IMR-90 (cell line): Measurements from ENCODE around the gene CEACAM1. TPM values are rescaled to one million over a fixed set of nuclear protein-coding genes. Genes with fewer than 3 reads are reported as not detected.

Experiments used
- ATAC-seq: fragments of 200-7000 bp; cut with Tn5 transposase; 2 replicates; pipeline ENCODE4 v1.9.1; 2020; ENCODE audit warnings: low read depth, mild to moderate bottlenecking, moderate library complexity
- BruUV-seq: library from RNA; stranded (reverse); fragments of 400-500 nt; replicated peaks from 2 replicates; lab custom pipeline; 2021; lab: Mats Ljungman, UMichigan
- CTCF ChIA-PET: fragments of 300-600 bp; formaldehyde crosslinking; extraction: SDS; loops from one replicate; lab custom pipeline; 2021; ENCODE audit warnings: antibody characterized with exemption; lab: Yijun Ruan, JAX
- POLR2A ChIA-PET: fragments of 300-600 bp; sonication (Branson Sonifier 250); formaldehyde crosslinking; loops from one replicate; lab custom pipeline; 2022; ENCODE audit warnings: antibody characterized with exemption; ENCODE audit not compliant: unreplicated experiment; lab: Charles Lee
- DNase-seq: peaks from one replicate; pipeline ENCODE4 v3.0.0; 2013
- H2AFZ ChIP-seq: replicated peaks from 2 replicates; pipeline ENCODE3; 2013; ENCODE audit warnings: low read length, mild to moderate bottlenecking; ENCODE audit not compliant: poor library complexity
- H2AK5ac ChIP-seq: 2 replicates; pipeline ENCODE4 v1.6.1; 2013; ENCODE audit warnings: low read depth, low read length, inconsistent platforms
- H2AK9ac ChIP-seq: replicated peaks from 2 replicates; pipeline ENCODE3; 2013; ENCODE audit warnings: mild to moderate bottlenecking, low read depth, low read length, moderate library complexity; ENCODE audit not compliant: poor library complexity
- H2BK120ac ChIP-seq: 2 replicates; pipeline ENCODE4 v1.6.1; 2013; ENCODE audit warnings: low read depth, low read length, inconsistent platforms
- H2BK15ac ChIP-seq: 3 replicates; pipeline ENCODE4 v1.6.1; 2013; ENCODE audit warnings: low read depth, low read length, inconsistent platforms
- H2BK20ac ChIP-seq: 2 replicates; pipeline ENCODE4 v1.6.1; 2013; ENCODE audit warnings: low read depth, mild to moderate bottlenecking, inconsistent platforms, low read length, moderate library complexity
- H2BK5ac ChIP-seq: 2 replicates; pipeline ENCODE4 v1.6.1; 2013; ENCODE audit warnings: mild to moderate bottlenecking, low read depth, low read length, inconsistent platforms; ENCODE audit not compliant: poor library complexity, severe bottlenecking
- H3K14ac ChIP-seq: replicated peaks from 2 replicates; pipeline ENCODE4 v1.6.1; 2013; ENCODE audit warnings: low read depth, low read length, inconsistent platforms
- H3K18ac ChIP-seq: 2 replicates; pipeline ENCODE4 v1.6.1; 2013; ENCODE audit warnings: low read depth, low read length, control low read depth
- H3K23ac ChIP-seq: 2 replicates; pipeline ENCODE4 v1.6.1; 2013; ENCODE audit warnings: low read depth, low read length, inconsistent platforms
- H3K27ac ChIP-seq: 2 replicates; pipeline ENCODE4 v1.5.1; 2013; ENCODE audit warnings: mild to moderate bottlenecking, control low read depth, low read length; ENCODE audit not compliant: insufficient read depth
- H3K27me3 ChIP-seq: 2 replicates; pipeline ENCODE4 v1.6.1; 2013; ENCODE audit warnings: low read length; ENCODE audit not compliant: control insufficient read depth, insufficient read depth
- H3K36me3 ChIP-seq: 2 replicates; pipeline ENCODE4 v1.6.1; 2013; ENCODE audit warnings: low read length, mixed read lengths; ENCODE audit not compliant: control insufficient read depth, insufficient read depth
- H3K4ac ChIP-seq: 2 replicates; pipeline ENCODE4 v1.6.1; 2013; ENCODE audit warnings: low read depth, low read length, inconsistent platforms
- H3K4me1 ChIP-seq: 2 replicates; pipeline ENCODE4 v1.6.1; 2013; ENCODE audit warnings: low read length, mixed read lengths; ENCODE audit not compliant: control insufficient read depth, insufficient read depth
- H3K4me2 ChIP-seq: 2 replicates; pipeline ENCODE4 v1.6.1; 2013; ENCODE audit warnings: low read depth, mild to moderate bottlenecking, control low read depth, low read length, moderate library complexity
- H3K4me3 ChIP-seq: 2 replicates; pipeline ENCODE4 v1.5.1; 2013; ENCODE audit warnings: low read depth, mild to moderate bottlenecking, control low read depth, low read length, moderate library complexity; ENCODE audit not compliant: insufficient read depth
- H3K56ac ChIP-seq: 2 replicates; pipeline ENCODE4 v1.6.1; 2013; ENCODE audit warnings: low read length, inconsistent platforms; ENCODE audit not compliant: insufficient read depth; ENCODE audit errors: extremely low read depth
- H3K79me1 ChIP-seq, 2 experiments: 2 replicates each; pipeline ENCODE4 v1.6.1; 2013; ENCODE audit warnings: low read length in 2 of 2, inconsistent platforms in 1 of 2, low read depth in 1 of 2
- H3K9ac ChIP-seq: 2 replicates; pipeline ENCODE4 v1.6.1; 2013; ENCODE audit warnings: low read depth, low read length, control low read depth
- H3K9me1 ChIP-seq: 2 replicates; pipeline ENCODE4 v1.6.1; 2013; ENCODE audit warnings: low read length, inconsistent platforms; ENCODE audit not compliant: insufficient read depth
- H3K9me3 ChIP-seq: 2 replicates; pipeline ENCODE4 v1.6.1; 2013; ENCODE audit warnings: low read length; ENCODE audit not compliant: control insufficient read depth, insufficient read depth
- H4K20me1 ChIP-seq: 2 replicates; pipeline ENCODE4 v1.6.1; 2013; ENCODE audit warnings: low read length, inconsistent platforms; ENCODE audit not compliant: insufficient read depth
- H4K5ac ChIP-seq: 2 replicates; pipeline ENCODE4 v1.6.1; 2013; ENCODE audit warnings: mild to moderate bottlenecking, low read depth, low read length, control low read depth
- H4K8ac ChIP-seq, 2 experiments: 2 replicates each; pipeline ENCODE4 v1.6.1; 2013; ENCODE audit warnings: low read depth in 2 of 2, low read length in 2 of 2, control low read depth in 1 of 2, inconsistent platforms in 1 of 2
- H4K91ac ChIP-seq: 2 replicates; pipeline ENCODE4 v1.6.1; 2013; ENCODE audit warnings: low read depth, low read length, inconsistent platforms; ENCODE audit not compliant: insufficient read depth
- BHLHE40 ChIP-seq: fragments of 150-350 bp; IDR thresholded peaks from 2 replicates; pipeline ENCODE4 v1.6.1; 2016; ENCODE audit warnings: mild to moderate bottlenecking, low read depth, low read length
- CHD1 ChIP-seq: IDR thresholded peaks from 2 replicates; pipeline ENCODE4 v1.6.1; 2012; ENCODE audit warnings: low read depth, low read length, improper control_type of control experiment
- CTCF ChIP-seq: conservative IDR thresholded peaks from 2 replicates; pipeline ENCODE4 v1.5.1; 2012; ENCODE audit warnings: mild to moderate bottlenecking, low read depth, low read length, improper control_type of control experiment
- FOS ChIP-seq: fragments of 150-350 bp; IDR thresholded peaks from 2 replicates; pipeline ENCODE4 v1.6.1; 2016; ENCODE audit warnings: low read depth, low read length
- MAFK ChIP-seq: IDR thresholded peaks from 2 replicates; pipeline ENCODE4 v1.6.1; 2012; ENCODE audit warnings: low read depth, low read length, improper control_type of control experiment
- MAZ ChIP-seq: IDR thresholded peaks from 2 replicates; pipeline ENCODE4 v1.6.1; 2012; ENCODE audit warnings: low read depth, mild to moderate bottlenecking, low read length, improper control_type of control experiment, moderate library complexity, borderline replicate concordance
- MXI1 ChIP-seq: IDR thresholded peaks from 2 replicates; pipeline ENCODE4 v1.6.1; 2012; ENCODE audit warnings: low read depth, mild to moderate bottlenecking, low read length, moderate library complexity, borderline replicate concordance
- NFE2L2 ChIP-seq: fragments of 150-350 bp; IDR thresholded peaks from 2 replicates; pipeline ENCODE4 v1.6.1; 2016; ENCODE audit warnings: low read depth, mild to moderate bottlenecking, low read length
- POLR2A ChIP-seq: IDR thresholded peaks from 2 replicates; pipeline ENCODE4 v1.6.1; 2012; ENCODE audit warnings: mild to moderate bottlenecking, low read depth, low read length
- RCOR1 ChIP-seq: IDR thresholded peaks from 2 replicates; pipeline ENCODE4 v1.6.1; 2012; ENCODE audit warnings: mild to moderate bottlenecking, low read length, improper control_type of control experiment; ENCODE audit not compliant: insufficient replicate concordance
- RFX5 ChIP-seq: IDR thresholded peaks from 2 replicates; pipeline ENCODE4 v1.8.0; 2012; ENCODE audit warnings: low read depth, mild to moderate bottlenecking, low read length, moderate library complexity
- SMC3 ChIP-seq: fragments of 150-350 bp; IDR thresholded peaks from 2 replicates; pipeline ENCODE4 v1.6.1; 2016; ENCODE audit warnings: low read depth, mild to moderate bottlenecking, antibody characterized with exemption, low read length, moderate library complexity
- USF2 ChIP-seq: fragments of 150-350 bp; IDR thresholded peaks from 2 replicates; pipeline ENCODE4 v1.6.1; 2017; ENCODE audit warnings: mild to moderate bottlenecking, antibody characterized with exemption, low read length, low read depth
- WGBS, 2 experiments: methylation state at CpG; one replicate each; pipeline versions ENCODE4 v1.1.5 to v1.1.7; 2013; ENCODE audit warnings: missing lambda C conversion rate in 2 of 2; ENCODE audit not compliant: insufficient read length in 1 of 2; ENCODE audit errors: extremely low coverage in 2 of 2; 5-methylcytosine and 5-hydroxymethylcytosine counted together
- dilution Hi-C: fragments of 300-500 bp; cut with HindIII; formaldehyde crosslinking; loops from one replicate; pipeline ENCODE4 v1.14.3; 2018; ENCODE audit warnings: low sequenced_read_pairs; ENCODE audit not compliant: unreplicated experiment
- in situ Hi-C: fragments of 300-500 bp; cut with MboI; formaldehyde crosslinking; loops from 3 replicates; pipeline ENCODE4 v1.14.3; 2019; ENCODE audit warnings: low sequenced_read_pairs, inconsistent platforms, mixed read lengths
- intact Hi-C: fragments of 100-400 bp; cut with micrococcal nuclease; formaldehyde crosslinking; loops from 2 replicates; pipeline ENCODE4 v1.10.0; 2022
- polyA plus RNA-seq, 3 experiments: library from polyadenylated mRNA; depleted of rRNA; stranded (reverse); fragments of >200 nt; gene quantifications; 2 replicates each; pipeline ENCODE4 v1.2.3, GENCODE V29; 2012; ENCODE audit warnings: low replicate concordance in 1 of 3
- total RNA-seq: library from RNA; depleted of rRNA; stranded (reverse); fragments of >200 nt; gene quantifications from 2 replicates; pipeline ENCODE4 v1.2.3, GENCODE V29; 2012
- TF ChIP-seq, protein P1 (sequence below): fragments of 150-350 bp; IDR thresholded peaks from 2 replicates; pipeline ENCODE4 v1.6.1; 2016; ENCODE audit warnings: low read depth, mild to moderate bottlenecking, low read length, moderate library complexity, borderline replicate concordance

The CEACAM1 gene
- total and polyA plus RNA-seq, 2 of the 4 experiments (the other 2 are of a cell fraction) = not detected

GRCh38 chr19:42577016-42577415 is 48.7 kb upstream of the CEACAM1 start:
- H3K27me3 ChIP-seq = peaks cover 14% of the 10 kb centered on the region

More at GRCh38 chr19:42577016-42577415, 48.7 kb upstream of the CEACAM1 start:
- in situ Hi-C loops = no loop called here
- H3K27ac ChIP-seq = no peak overlapping the region
- H2BK120ac ChIP-seq = no peak overlapping the region
- no peak overlapping the region for H3K9ac ChIP-seq
- no peaks in the 10 kb centered on the region for H3K79me1 ChIP-seq
- no peak overlapping the region for H3K23ac ChIP-seq
- TF ChIP-seq RCOR1 = no peak
- no peak for TF ChIP-seq NFE2L2
- TF ChIP-seq MXI1 = no peak
- TF ChIP-seq MAZ = no peak
- no peak for TF ChIP-seq POLR2A
- TF ChIP-seq FOS = no peak
- TF ChIP-seq BHLHE40 = no peak
- no peak for TF ChIP-seq CHD1
- TF ChIP-seq SMC3 = no peak
- TF ChIP-seq MAFK = no peak
- TF ChIP-seq USF2 = no peak
- TF ChIP-seq CTCF = no peak
- TF ChIP-seq, protein P1, sequence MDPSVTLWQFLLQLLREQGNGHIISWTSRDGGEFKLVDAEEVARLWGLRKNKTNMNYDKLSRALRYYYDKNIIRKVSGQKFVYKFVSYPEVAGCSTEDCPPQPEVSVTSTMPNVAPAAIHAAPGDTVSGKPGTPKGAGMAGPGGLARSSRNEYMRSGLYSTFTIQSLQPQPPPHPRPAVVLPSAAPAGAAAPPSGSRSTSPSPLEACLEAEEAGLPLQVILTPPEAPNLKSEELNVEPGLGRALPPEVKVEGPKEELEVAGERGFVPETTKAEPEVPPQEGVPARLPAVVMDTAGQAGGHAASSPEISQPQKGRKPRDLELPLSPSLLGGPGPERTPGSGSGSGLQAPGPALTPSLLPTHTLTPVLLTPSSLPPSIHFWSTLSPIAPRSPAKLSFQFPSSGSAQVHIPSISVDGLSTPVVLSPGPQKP = no peak
- TF ChIP-seq RFX5 = no peak
- no peaks in the 10 kb centered on the region for H3K9me3 ChIP-seq
- BruUV-seq = no TSS peak
- ChIA-PET CTCF (no interaction called here), POLR2A (no interaction called here)
- no peak overlapping the region for H3K14ac ChIP-seq
- no peak overlapping the region for H2BK15ac ChIP-seq
- H2AK9ac ChIP-seq = no peak overlapping the region
- no peak overlapping the region for H2BK5ac ChIP-seq
- no peaks in the 10 kb centered on the region for H4K20me1 ChIP-seq
- dilution Hi-C loops = no loop called here
- no peak overlapping the region for H2AFZ ChIP-seq
- no peak overlapping the region for H3K4me3 ChIP-seq
- no peak overlapping the region for H4K91ac ChIP-seq
- H3K9me1 ChIP-seq = no peaks in the 10 kb centered on the region
- H3K56ac ChIP-seq = no peak overlapping the region
- DNase-seq (no peak), ATAC-seq (no peak)
- H3K4me2 ChIP-seq = no peak overlapping the region
- H4K8ac ChIP-seq = no peak overlapping the region
- H3K36me3 ChIP-seq = no peaks in the 10 kb centered on the region
- H2BK20ac ChIP-seq = no peak overlapping the region
- no peak overlapping the region for H3K18ac ChIP-seq
- no CpG with 5 or more reads among the region's 1 CpG for WGBS, 2 experiments
- no peak overlapping the region for H3K4ac ChIP-seq
- H2AK5ac ChIP-seq = no peak overlapping the region
- no peaks in the 10 kb centered on the region for H3K4me1 ChIP-seq
- H4K5ac ChIP-seq = no peak overlapping the region
- intact Hi-C loops = no loop called here
